ENCODE data around the gene SSC5D. TPM values are rescaled to one million over a fixed set of nuclear protein-coding genes. Genes with fewer than 3 reads are reported as not detected.

Gene SSC5D
- total and polyA plus RNA-seq, 9 of the 15 experiments (the other 6 are each of a cell fraction or from before 2014, with no cell fraction given), result 0.04 to 0.71 (median 0.14) TPM; not detected in 2

DNA sequence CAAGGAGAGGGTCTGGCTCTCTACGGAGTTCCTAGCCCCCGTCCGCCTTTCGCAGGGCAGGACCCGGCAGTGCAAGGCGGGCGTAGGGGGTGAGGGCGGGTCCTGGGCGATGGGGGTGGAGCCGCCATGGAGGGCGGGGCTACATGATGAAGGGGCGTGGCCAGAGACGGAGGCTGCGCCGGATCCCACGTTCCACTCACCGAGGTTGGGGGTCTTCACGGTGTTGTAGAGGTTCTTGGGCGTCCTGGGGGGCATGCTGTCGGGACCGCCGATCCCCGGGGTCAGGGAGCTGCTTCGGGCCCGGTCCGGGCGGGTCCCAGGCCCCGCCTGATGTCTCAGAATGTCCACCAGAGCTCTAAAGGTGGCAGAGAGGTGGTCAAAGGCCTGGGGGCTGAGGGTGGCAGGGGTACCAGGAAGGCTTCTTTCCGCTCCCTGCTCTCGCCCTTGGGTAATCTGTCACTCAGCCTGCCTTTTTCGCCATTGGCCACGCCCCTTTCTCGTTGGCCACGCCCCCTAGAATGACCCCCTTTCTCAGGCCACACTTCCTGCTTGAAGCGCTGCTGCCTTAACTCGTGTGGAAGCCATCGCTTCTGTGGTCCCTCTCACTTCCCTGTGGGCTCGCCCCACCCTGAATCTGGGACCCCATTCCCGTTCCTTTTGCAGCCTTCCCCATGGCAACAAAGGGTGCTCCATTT, 47.7 kb upstream of the SSC5D start (continued):
- TF ChIP-seq CEBPG (CRISPR knock-in tag; IDR thresholded peaks at IDR 0.05) (0 out of 2 replicates have a peak, but pooled peaks have one; percentile 33), CEBPG (tag; conservative IDR thresholded peaks at IDR 0.05 in 1 of 2, IDR thresholded peaks at IDR 0.05 in 1 of 2) (no peak), HNRNPH1 (optimal IDR thresholded peaks at IDR 0.05; ENCODE audit: low read depth, low read length) (no peak)
- TF ChIP-seq, protein P1, sequence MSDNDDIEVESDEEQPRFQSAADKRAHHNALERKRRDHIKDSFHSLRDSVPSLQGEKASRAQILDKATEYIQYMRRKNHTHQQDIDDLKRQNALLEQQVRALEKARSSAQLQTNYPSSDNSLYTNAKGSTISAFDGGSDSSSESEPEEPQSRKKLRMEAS (CRISPR knock-in tag; IDR thresholded peaks at IDR 0.05), result peak; percentile 46
- TF ChIP-seq, protein P2, sequence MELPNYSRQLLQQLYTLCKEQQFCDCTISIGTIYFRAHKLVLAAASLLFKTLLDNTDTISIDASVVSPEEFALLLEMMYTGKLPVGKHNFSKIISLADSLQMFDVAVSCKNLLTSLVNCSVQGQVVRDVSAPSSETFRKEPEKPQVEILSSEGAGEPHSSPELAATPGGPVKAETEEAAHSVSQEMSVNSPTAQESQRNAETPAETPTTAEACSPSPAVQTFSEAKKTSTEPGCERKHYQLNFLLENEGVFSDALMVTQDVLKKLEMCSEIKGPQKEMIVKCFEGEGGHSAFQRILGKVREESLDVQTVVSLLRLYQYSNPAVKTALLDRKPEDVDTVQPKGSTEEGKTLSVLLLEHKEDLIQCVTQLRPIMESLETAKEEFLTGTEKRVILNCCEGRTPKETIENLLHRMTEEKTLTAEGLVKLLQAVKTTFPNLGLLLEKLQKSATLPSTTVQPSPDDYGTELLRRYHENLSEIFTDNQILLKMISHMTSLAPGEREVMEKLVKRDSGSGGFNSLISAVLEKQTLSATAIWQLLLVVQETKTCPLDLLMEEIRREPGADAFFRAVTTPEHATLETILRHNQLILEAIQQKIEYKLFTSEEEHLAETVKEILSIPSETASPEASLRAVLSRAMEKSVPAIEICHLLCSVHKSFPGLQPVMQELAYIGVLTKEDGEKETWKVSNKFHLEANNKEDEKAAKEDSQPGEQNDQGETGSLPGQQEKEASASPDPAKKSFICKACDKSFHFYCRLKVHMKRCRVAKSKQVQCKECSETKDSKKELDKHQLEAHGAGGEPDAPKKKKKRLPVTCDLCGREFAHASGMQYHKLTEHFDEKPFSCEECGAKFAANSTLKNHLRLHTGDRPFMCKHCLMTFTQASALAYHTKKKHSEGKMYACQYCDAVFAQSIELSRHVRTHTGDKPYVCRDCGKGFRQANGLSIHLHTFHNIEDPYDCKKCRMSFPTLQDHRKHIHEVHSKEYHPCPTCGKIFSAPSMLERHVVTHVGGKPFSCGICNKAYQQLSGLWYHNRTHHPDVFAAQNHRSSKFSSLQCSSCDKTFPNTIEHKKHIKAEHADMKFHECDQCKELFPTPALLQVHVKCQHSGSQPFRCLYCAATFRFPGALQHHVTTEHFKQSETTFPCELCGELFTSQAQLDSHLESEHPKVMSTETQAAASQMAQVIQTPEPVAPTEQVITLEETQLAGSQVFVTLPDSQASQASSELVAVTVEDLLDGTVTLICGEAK (IDR thresholded peaks at IDR 0.05), result peak; percentile 46; the same call in 1 of the 2 replicates
- TF ChIP-seq, protein P2 (CRISPR knock-in tag; IDR thresholded peaks at IDR 0.05), result no peak
- TF ChIP-seq, protein P3, sequence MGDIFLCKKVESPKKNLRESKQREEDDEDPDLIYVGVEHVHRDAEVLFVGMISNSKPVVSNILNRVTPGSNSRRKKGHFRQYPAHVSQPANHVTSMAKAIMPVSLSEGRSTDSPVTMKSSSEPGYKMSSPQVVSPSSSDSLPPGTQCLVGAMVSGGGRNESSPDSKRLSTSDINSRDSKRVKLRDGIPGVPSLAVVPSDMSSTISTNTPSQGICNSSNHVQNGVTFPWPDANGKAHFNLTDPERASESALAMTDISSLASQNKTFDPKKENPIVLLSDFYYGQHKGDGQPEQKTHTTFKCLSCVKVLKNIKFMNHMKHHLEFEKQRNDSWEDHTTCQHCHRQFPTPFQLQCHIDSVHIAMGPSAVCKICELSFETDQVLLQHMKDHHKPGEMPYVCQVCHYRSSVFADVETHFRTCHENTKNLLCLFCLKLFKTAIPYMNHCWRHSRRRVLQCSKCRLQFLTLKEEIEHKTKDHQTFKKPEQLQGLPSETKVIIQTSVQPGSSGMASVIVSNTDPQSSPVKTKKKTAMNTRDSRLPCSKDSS (IDR thresholded peaks at IDR 0.05; ENCODE audit: low read depth, partially characterized antibody), result peak; percentile 9
